Cardiac muscle cell (in vitro differentiated cells and primary cell): ENCODE measurements around the gene ELAPOR1. TPM values are rescaled to one million over a fixed set of nuclear protein-coding genes. Genes with fewer than 3 reads are reported as not detected.

Source experiments
- DNase-seq, 2 donors: peaks; one replicate each; pipeline versions ENCODE4 v3.0.0 to v3.0.0-alpha.2; 2010 to 2017; ENCODE audit warnings: low read depth in 1 of 2, low spot score in 1 of 2
- H3K27ac ChIP-seq: fragments of 200-600 bp; sonication (generic); 2 replicates; pipeline ENCODE4 v1.5.1; 2016
- H3K27me3 ChIP-seq: fragments of 200-600 bp; sonication (generic); 2 replicates; pipeline ENCODE4 v1.6.0; 2016; ENCODE audit warnings: control low read depth
- H3K36me3 ChIP-seq: fragments of 200-600 bp; sonication (generic); 2 replicates; pipeline ENCODE4 v1.5.1; 2016; ENCODE audit warnings: control low read depth
- H3K4me1 ChIP-seq: fragments of 200-600 bp; sonication (generic); 2 replicates; pipeline ENCODE4 v1.8.1; 2017; ENCODE audit warnings: low read depth, mild to moderate bottlenecking, mixed run types
- H3K4me3 ChIP-seq: fragments of 200-600 bp; sonication (generic); 2 replicates; pipeline ENCODE4 v1.5.1; 2016; ENCODE audit warnings: mild to moderate bottlenecking
- H3K9me3 ChIP-seq: fragments of 200-600 bp; sonication (generic); 2 replicates; pipeline ENCODE4 v1.5.1; 2017; ENCODE audit warnings: low read depth, mild to moderate bottlenecking, control low read depth
- CTCF ChIP-seq: IDR thresholded peaks from 2 replicates; pipeline ENCODE4 v1.5.1; 2012; ENCODE audit warnings: low read depth, mild to moderate bottlenecking, low read length
- polyA plus RNA-seq: library from polyadenylated mRNA; unstranded; fragments of >200 nt; fragmentation: Nextera tagmentation; extraction: Ambion mirVana; gene quantifications from 2 replicates; pipeline ENCODE4 v1.2.1, GENCODE V29; 2016
- total RNA-seq: library from RNA; depleted of rRNA; stranded (reverse); fragments of >200 nt; gene quantifications from 2 replicates; pipeline ENCODE4 v1.2.3, GENCODE V29; 2016

ELAPOR1 gene
- total and polyA plus RNA-seq, 2 experiments from 2014 or later = not detected

- no peak for DNase-seq
- Histone ChIP-seq H3K4me3 (no peak overlapping the region), H3K9me3 (no peaks in the 10 kb centered on the region), H3K27ac (no peak overlapping the region), H3K36me3 (no peaks in the 10 kb centered on the region), H3K27me3 (peaks cover 64% of the 10 kb centered on the region), H3K4me1 (no peaks in the 10 kb centered on the region)
- no peak for TF ChIP-seq CTCF
These were observed 2.4 kb downstream of the ELAPOR1 start for GRCh38 chr1:109116286-109116685.

GRCh38 chr1:109118089-109118488, 4.2 kb downstream of the ELAPOR1 start:
- H3K4me3 ChIP-seq = no peak overlapping the region
- H3K27me3 ChIP-seq = peaks cover 47% of the 10 kb centered on the region
- no peaks in the 10 kb centered on the region for H3K36me3 ChIP-seq
- H3K9me3 ChIP-seq = no peaks in the 10 kb centered on the region
- H3K4me1 ChIP-seq = no peaks in the 10 kb centered on the region
- H3K27ac ChIP-seq = no peak overlapping the region
- no peak for DNase-seq
- no peak for TF ChIP-seq CTCF

- Histone ChIP-seq H3K27me3 (peaks cover 29% of the 10 kb centered on the region), H3K4me1 (no peaks in the 10 kb centered on the region), H3K4me3 (no peak overlapping the region), H3K27ac (no peak overlapping the region), H3K9me3 (no peaks in the 10 kb centered on the region), H3K36me3 (no peaks in the 10 kb centered on the region)
- DNase-seq = no peak
- no peak for TF ChIP-seq CTCF
These were observed 6.4 kb downstream of the ELAPOR1 start for GRCh38 chr1:109120356-109120755.

GRCh38 chr1:109131059-109131458, 17.1 kb downstream of the ELAPOR1 start:
- no peak for TF ChIP-seq CTCF
- Histone ChIP-seq H3K36me3 (no peaks in the 10 kb centered on the region), H3K4me1 (no peaks in the 10 kb centered on the region), H3K9me3 (no peaks in the 10 kb centered on the region), H3K27ac (no peak overlapping the region), H3K4me3 (no peak overlapping the region), H3K27me3 (no peaks in the 10 kb centered on the region)
- no peak for DNase-seq

DNA sequence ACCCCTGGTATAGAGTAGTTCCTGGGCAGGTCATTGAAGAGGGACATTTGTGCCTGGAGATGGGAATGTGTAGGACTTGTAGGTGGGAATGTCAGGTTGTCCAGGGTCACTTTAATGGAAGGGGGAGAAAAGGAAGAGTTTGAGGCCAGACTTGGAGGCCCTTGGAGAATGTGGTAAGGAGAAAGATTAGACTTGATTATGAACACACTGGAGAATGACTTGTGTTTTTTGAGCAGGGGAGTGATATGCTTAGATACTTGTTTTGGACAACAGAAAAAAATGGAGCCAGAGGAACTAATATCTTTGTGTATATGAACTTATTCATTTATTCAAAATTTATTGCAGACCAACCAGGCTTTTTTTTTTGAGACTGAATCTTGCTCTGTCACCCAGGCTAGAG, 17.9 kb downstream of the ELAPOR1 start:
- DNase-seq = no peak
- no peaks in the 10 kb centered on the region for H3K36me3 ChIP-seq
- no peaks in the 10 kb centered on the region for H3K4me1 ChIP-seq
- TF ChIP-seq CTCF = no peak
- H3K4me3 ChIP-seq = no peak overlapping the region
- H3K27ac ChIP-seq = no peak overlapping the region
- no peaks in the 10 kb centered on the region for H3K27me3 ChIP-seq
- no peaks in the 10 kb centered on the region for H3K9me3 ChIP-seq
